ENCODE measurements around the gene FAM83F.
A peak's percentile ranks its signal among the peaks of the same experiment; 100 is the strongest.

Gene FAM83F

DNA sequence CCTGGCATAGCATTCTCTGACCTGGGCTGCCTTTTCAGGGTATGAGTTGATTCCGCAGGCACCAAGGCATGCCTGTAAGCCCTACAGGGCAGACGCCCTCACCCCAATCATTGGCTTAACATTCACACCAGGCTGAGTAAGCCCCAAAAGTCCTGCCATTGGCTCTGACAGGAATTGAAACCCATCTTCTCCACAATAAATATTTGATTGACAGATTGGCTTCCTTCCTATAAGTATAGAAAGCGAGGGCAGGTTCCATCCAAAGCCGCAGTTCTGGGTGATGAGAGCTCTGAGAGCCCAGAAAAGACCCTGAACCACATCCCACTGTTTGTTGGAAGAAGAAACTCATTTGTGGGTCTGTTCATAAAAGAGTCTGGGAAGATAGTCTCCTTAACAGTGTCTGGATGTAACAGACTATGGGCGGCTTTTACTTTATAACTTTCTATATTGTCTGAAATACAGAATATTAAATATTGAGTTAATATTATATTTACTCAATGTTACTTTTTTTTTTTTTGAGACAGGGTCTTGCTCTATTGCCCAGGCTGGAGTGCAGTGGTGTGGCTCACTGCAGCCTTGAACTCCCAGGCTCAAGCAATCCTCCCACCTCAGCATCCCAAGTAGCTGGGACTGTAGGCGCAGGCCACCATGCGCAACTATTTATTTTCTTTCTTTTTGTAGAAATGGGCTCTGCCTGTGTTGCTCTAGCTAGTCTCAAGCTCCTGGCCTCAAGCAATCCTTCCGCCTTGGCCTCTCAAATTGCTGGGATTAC is 46.8 kb downstream of the FAM83F start:
- DNase-seq (ENCODE audit: low spot score) = no peak
- in situ Hi-C loops (cut with MboI; ENCODE audit: low pct_unique_long_range_greater_than_20kb, low sequenced_read_pairs, unreplicated experiment) = no loop called here
- no peak for TF ChIP-seq CTCF (IDR thresholded peaks at IDR 0.05; ENCODE audit: extremely low read depth, insufficient read depth, missing control alignments)

- DNase-seq (ENCODE audit: low spot score) = no peak
- in situ Hi-C loops (cut with MboI; ENCODE audit: low pct_unique_long_range_greater_than_20kb, low sequenced_read_pairs, unreplicated experiment) = no loop called here
- TF ChIP-seq CTCF (IDR thresholded peaks at IDR 0.05; ENCODE audit: extremely low read depth, insufficient read depth, missing control alignments) = no peak
These were observed 47.6 kb downstream of the FAM83F start for GRCh38 chr22:40042312-40042711.

GRCh38 chr22:40043081-40043480 is 48.3 kb downstream of the FAM83F start:
- DNase-seq (ENCODE audit: low spot score) = no peak
- TF ChIP-seq CTCF (IDR thresholded peaks at IDR 0.05; ENCODE audit: extremely low read depth, insufficient read depth, missing control alignments) = no peak
- in situ Hi-C loops (cut with MboI; ENCODE audit: low pct_unique_long_range_greater_than_20kb, low sequenced_read_pairs, unreplicated experiment) = no loop called here

DNA sequence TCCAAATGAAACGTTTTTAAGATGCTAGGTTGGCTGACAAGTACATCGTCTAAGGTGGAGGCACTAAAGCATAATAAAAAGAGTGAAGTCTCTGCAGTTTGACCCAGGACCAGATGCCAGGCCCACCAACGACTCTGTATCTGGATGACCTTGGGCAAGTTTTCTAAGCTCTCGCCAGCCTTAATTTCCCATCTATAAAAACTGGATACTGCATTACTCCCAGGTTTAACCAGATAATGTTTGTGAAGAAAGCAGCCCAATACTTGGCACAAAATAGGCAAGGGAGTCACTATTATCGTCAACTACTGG is 49.0 kb downstream of the FAM83F start:
- TF ChIP-seq CTCF (IDR thresholded peaks at IDR 0.05; ENCODE audit: extremely low read depth, insufficient read depth, missing control alignments) = no peak
- in situ Hi-C loops (cut with MboI; ENCODE audit: low pct_unique_long_range_greater_than_20kb, low sequenced_read_pairs, unreplicated experiment) = no loop called here
- DNase-seq (ENCODE audit: low spot score) = no peak

- in situ Hi-C loops (cut with MboI; ENCODE audit: low pct_unique_long_range_greater_than_20kb, low sequenced_read_pairs, unreplicated experiment) = no loop called here
- DNase-seq (ENCODE audit: low spot score) = peak; percentile 97
- no peak for TF ChIP-seq CTCF (IDR thresholded peaks at IDR 0.05; ENCODE audit: extremely low read depth, insufficient read depth, missing control alignments)
These were observed 49.5 kb downstream of the FAM83F start for GRCh38 chr22:40044102-40044869.

- peak; percentile 85 for DNase-seq (ENCODE audit: low spot score)
- TF ChIP-seq CTCF (IDR thresholded peaks at IDR 0.05; ENCODE audit: extremely low read depth, insufficient read depth, missing control alignments) = no peak
- in situ Hi-C loops (cut with MboI; ENCODE audit: low pct_unique_long_range_greater_than_20kb, low sequenced_read_pairs, unreplicated experiment) = no loop called here
These were observed 50.4 kb downstream of the FAM83F start for GRCh38 chr22:40044870-40045834.

All from GM13977 (cell line).